PC-3 (cell line): ENCODE measurements around the gene AGAP3. TPM values are rescaled to one million over a fixed set of nuclear protein-coding genes. Genes with fewer than 3 reads are reported as not detected.

ENCODE experiments used
- ATAC-seq: fragments of 200-7000 bp; cut with Tn5 transposase; 2 replicates; pipeline ENCODE4 v1.9.1; 2020; ENCODE audit warnings: mild to moderate bottlenecking, moderate library complexity
- BruUV-seq: library from RNA; stranded (reverse); fragments of 400-500 nt; replicated peaks from 2 replicates; lab custom pipeline; 2021; lab: Mats Ljungman, UMichigan
- CTCF ChIA-PET: fragments of 300-600 bp; sonication (Branson Sonifier 250); formaldehyde crosslinking; loops from one replicate; lab custom pipeline; 2022; ENCODE audit warnings: antibody characterized with exemption; lab: Charles Lee
- POLR2A ChIA-PET: fragments of 300-600 bp; sonication (Branson Sonifier 250); formaldehyde crosslinking; loops from one replicate; lab custom pipeline; 2022; ENCODE audit warnings: antibody characterized with exemption; ENCODE audit not compliant: unreplicated experiment; lab: Charles Lee
- DNase-seq: peaks from one replicate; pipeline ENCODE4 v3.0.0-alpha.2; 2015
- H2AFZ ChIP-seq: fragments of 300-600 bp; sonication (generic); 2 replicates; pipeline ENCODE4 v1.6.0; 2016; ENCODE audit warnings: antibody characterized with exemption, low read length
- H3F3A ChIP-seq: fragments of 300-600 bp; sonication (generic); one replicate; pipeline ENCODE4 v1.6.0; 2017; ENCODE audit warnings: antibody characterized with exemption, low read length, control low read depth, mild to moderate bottlenecking; ENCODE audit not compliant: unreplicated experiment
- H3K27ac ChIP-seq: fragments of 300-600 bp; sonication (generic); 2 replicates; pipeline ENCODE4 v1.5.1; 2016; ENCODE audit warnings: mild to moderate bottlenecking, low read length
- H3K27me3 ChIP-seq: fragments of 300-600 bp; sonication (generic); 2 replicates; pipeline ENCODE4 v1.6.1; 2016; ENCODE audit warnings: low read length, mixed read lengths
- H3K36me3 ChIP-seq: fragments of 300-600 bp; sonication (generic); 2 replicates; pipeline ENCODE4 v1.6.1; 2016; ENCODE audit warnings: low read depth, mixed run types, low read length, mixed read lengths
- H3K4me1 ChIP-seq: fragments of 300-600 bp; sonication (generic); 2 replicates; pipeline ENCODE4 v1.5.1; 2016; ENCODE audit warnings: low read length; ENCODE audit not compliant: insufficient read depth
- H3K4me2 ChIP-seq: fragments of 300-600 bp; sonication (generic); 2 replicates; pipeline ENCODE4 v1.6.0; 2016; ENCODE audit warnings: low read length
- H3K4me3 ChIP-seq: fragments of 300-600 bp; sonication (generic); 2 replicates; pipeline ENCODE4 v1.5.1; 2016; ENCODE audit warnings: mild to moderate bottlenecking, low read length, mixed read lengths
- H3K79me2 ChIP-seq: fragments of 300-600 bp; sonication (generic); 2 replicates; pipeline ENCODE4 v1.6.1; 2017; ENCODE audit warnings: low read length, mixed read lengths
- H3K9ac ChIP-seq: fragments of 300-600 bp; sonication (generic); 2 replicates; pipeline ENCODE4 v1.6.0; 2016; ENCODE audit warnings: mild to moderate bottlenecking, low read length
- H3K9me2 ChIP-seq: fragments of 300-600 bp; sonication (generic); replicated peaks from 2 replicates; pipeline ENCODE4 v1.6.1; 2016; ENCODE audit warnings: mixed run types, low read length, mixed read lengths
- H3K9me3 ChIP-seq: fragments of 300-600 bp; sonication (generic); 2 replicates; pipeline ENCODE4 v1.6.1; 2016; ENCODE audit warnings: low read length, mixed read lengths
- H4K20me1 ChIP-seq: fragments of 300-600 bp; sonication (generic); 2 replicates; pipeline ENCODE4 v1.6.1; 2016; ENCODE audit warnings: low read length, mixed read lengths
- CTCF ChIP-seq: fragments of 300-600 bp; sonication (generic); conservative IDR thresholded peaks from 2 replicates; pipeline ENCODE4 v1.5.1; 2017; ENCODE audit warnings: antibody characterized with exemption, low read depth, mild to moderate bottlenecking, low read length
- EZH2 ChIP-seq: fragments of 300-600 bp; sonication (generic); IDR thresholded peaks from one replicate; pipeline ENCODE4 v1.6.1; 2017; ENCODE audit warnings: antibody characterized with exemption, mild to moderate bottlenecking, low read length; ENCODE audit not compliant: unreplicated experiment
- EZH2phosphoT487 ChIP-seq: fragments of 300-600 bp; sonication (generic); IDR thresholded peaks from 2 replicates; pipeline ENCODE4 v1.6.1; 2018; ENCODE audit warnings: mild to moderate bottlenecking, antibody characterized with exemption, low read length, borderline replicate concordance
- intact Hi-C: fragments of 100-400 bp; cut with micrococcal nuclease; formaldehyde crosslinking; loops from 2 replicates; pipeline ENCODE4 v1.9.0; 2023
- total RNA-seq: library from RNA; depleted of rRNA; stranded (reverse); fragments of >200 nt; gene quantifications from 2 replicates; pipeline ENCODE4 v1.2.3, GENCODE V29; 2014

AGAP3 gene
- total RNA-seq, 1 experiment from 2014 or later, result 53.5 TPM

GRCh38 chr7:151123822-151124464 is 37.7 kb downstream of the AGAP3 start:
- Histone ChIP-seq H3K9me2 (no peaks in the 10 kb centered on the region), H3K36me3 (peaks cover 11% of the 10 kb centered on the region), H3K79me2 (no peaks in the 10 kb centered on the region), H3K27ac (no peak overlapping the region), H3K9me3 (no peaks in the 10 kb centered on the region), H3K27me3 (no peaks in the 10 kb centered on the region), H3K9ac (no peak overlapping the region), H3F3A (no peaks in the 10 kb centered on the region), H4K20me1 (no peaks in the 10 kb centered on the region), H3K4me1 (no peaks in the 10 kb centered on the region), H3K4me2 (no peak overlapping the region), H3K4me3 (no peak overlapping the region), H2AFZ (no peak overlapping the region)
- peak; percentile 94 for ATAC-seq
- ChIA-PET CTCF (interaction anchor here (0.7 to 1.4 kb wide), 6 partner anchors 16 to 103 kb away, joined by 3 to 10 read pairs (median 4); partner anchors contain the start of gene ABCF2), POLR2A (interaction anchor here (0.6 kb wide), 1 partner anchor 96 kb away, joined by 5 read pairs; the partner anchor contains the start of gene ABCB8)
- TF ChIP-seq EZH2 (no peak), CTCF (peak; percentile 98)
- intact Hi-C loops, result loop anchor here (1.0 to 2.0 kb wide), 2 partner anchors 48 to 179 kb away; no protein-coding TSS in a partner anchor
- peak; percentile 86 for DNase-seq
- no TSS peak for BruUV-seq

- Histone ChIP-seq H4K20me1 (no peaks in the 10 kb centered on the region), H3K79me2 (no peaks in the 10 kb centered on the region), H3K4me1 (no peaks in the 10 kb centered on the region), H3K9ac (no peak overlapping the region), H3K4me2 (no peak overlapping the region), H3K36me3 (peaks cover 11% of the 10 kb centered on the region), H3F3A (no peaks in the 10 kb centered on the region), H2AFZ (no peak overlapping the region), H3K4me3 (no peak overlapping the region), H3K9me3 (no peaks in the 10 kb centered on the region), H3K9me2 (no peaks in the 10 kb centered on the region), H3K27ac (no peak overlapping the region), H3K27me3 (no peaks in the 10 kb centered on the region)
- no peak for TF ChIP-seq CTCF
- no peak for TF ChIP-seq EZH2
- no peak for TF ChIP-seq EZH2phosphoT487
- DNase-seq, result no peak
- POLR2A ChIA-PET, result interaction anchor here (0.6 kb wide), 1 partner anchor 96 kb away, joined by 5 read pairs; the partner anchor contains the start of gene ABCB8
- intact Hi-C loops, result loop anchor here (1.0 to 2.0 kb wide), 2 partner anchors 48 to 178 kb away; no protein-coding TSS in a partner anchor
- CTCF ChIA-PET, result interaction anchor here (1.0 to 1.4 kb wide), 4 partner anchors 23 to 53 kb away, joined by 4 to 10 read pairs (median 6); no protein-coding TSS in a partner anchor
- BruUV-seq, result no TSS peak
- no peak for ATAC-seq
These were observed 38.2 kb downstream of the AGAP3 start for GRCh38 chr7:151124481-151124880.

- CTCF ChIA-PET, result interaction anchor here (1.4 kb wide), 1 partner anchor 52 kb away, joined by 4 read pairs; no protein-coding TSS in a partner anchor
- Histone ChIP-seq H4K20me1 (no peaks in the 10 kb centered on the region), H3K4me3 (no peak overlapping the region), H3F3A (no peaks in the 10 kb centered on the region), H3K4me1 (no peaks in the 10 kb centered on the region), H3K27ac (no peak overlapping the region), H3K9me3 (no peaks in the 10 kb centered on the region), H3K79me2 (no peaks in the 10 kb centered on the region), H3K9ac (no peak overlapping the region), H3K27me3 (no peaks in the 10 kb centered on the region), H2AFZ (no peak overlapping the region), H3K4me2 (no peak overlapping the region), H3K9me2 (no peaks in the 10 kb centered on the region), H3K36me3 (peaks cover 11% of the 10 kb centered on the region)
- no TSS peak for BruUV-seq
- no peak for ATAC-seq
- TF ChIP-seq EZH2phosphoT487 (no peak), CTCF (no peak), EZH2 (no peak)
- no peak for DNase-seq
- POLR2A ChIA-PET, result no interaction called here
- intact Hi-C loops, result loop anchor here (1.0 to 2.0 kb wide), 2 partner anchors 47 to 178 kb away; no protein-coding TSS in a partner anchor
These were observed 38.7 kb downstream of the AGAP3 start for GRCh38 chr7:151124899-151125399.
